Measurements from ENCODE around the gene CAMK2N2.

- TF ChIP-seq CTCF (conservative IDR thresholded peaks at IDR 0.05) (no peak), ZFX (IDR thresholded peaks at IDR 0.05) (no peak)
These were observed 47.4 kb upstream of the CAMK2N2 start for GRCh38 chr3:184308744-184309143.

Measured in C4-2B (cell line).